Measurements from ENCODE around the gene BRF1. TPM values are rescaled to one million over a fixed set of nuclear protein-coding genes. Genes with fewer than 3 reads are reported as not detected.
A peak's percentile ranks its signal among the peaks of the same experiment; 100 is the strongest.

Gene BRF1
- total and polyA plus RNA-seq, 2 of the 8 experiments (the other 6 are each of a cell fraction or from before 2014, with no cell fraction given), result 7.7 to 18.3 TPM

DNA sequence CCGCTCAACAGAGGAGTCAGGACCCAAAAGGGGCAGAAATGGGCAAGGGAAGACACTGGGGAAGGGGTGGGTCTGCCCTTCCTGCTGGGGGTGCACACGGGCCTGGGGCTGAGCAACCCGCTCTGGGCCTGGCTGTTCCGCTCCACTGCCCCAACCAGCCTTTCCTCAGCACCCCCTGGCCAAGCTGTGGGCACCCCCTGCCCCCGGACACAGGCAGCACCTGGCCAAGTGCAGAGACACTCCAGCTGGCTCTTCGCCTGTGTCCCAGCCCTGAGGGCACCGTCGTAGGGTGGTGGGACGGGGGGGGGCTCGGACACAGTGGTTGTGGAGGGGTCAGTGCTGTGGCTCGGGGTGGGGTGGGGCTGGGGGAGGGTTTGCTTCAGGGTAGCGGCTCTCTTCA lies 24.1 kb upstream of the BRF1 start:
- POLR2A ChIA-PET (ENCODE audit: partially characterized antibody), result interaction anchor here (1.4 kb wide), 1 partner anchor 24 kb away, joined by 4 read pairs; the partner anchor contains the start of gene BRF1
- H3K27me3 ChIP-seq (replicated peaks in 1 of 4; ENCODE audit: control insufficient read depth in 3 of 4, extremely low read depth in 1 of 4, insufficient read depth in 3 of 4, low read length in 3 of 4), result no peaks in the 10 kb centered on the region

More for the DNA sequence above, 24.1 kb upstream of the BRF1 start:
- Histone ChIP-seq H4K20me1 (replicated peaks in 1 of 2; ENCODE audit: control insufficient read depth in 1 of 2, insufficient read depth in 2 of 2, low read length in 2 of 2) (peaks cover 38 to 60% of the 10 kb centered on the region in 2 experiments), H2BK15ac (ENCODE audit: low read length) (no peak overlapping the region), H2BK5ac (ENCODE audit: low read depth, low read length) (no peak overlapping the region), H4K8ac (ENCODE audit: extremely low read depth, insufficient read depth, low read length) (peak overlapping the region; percentile 84; the same call in 1 of the 2 replicates), H3K36me3 (ENCODE audit: control insufficient read depth in 2 of 4, insufficient read depth in 4 of 4, low read length in 3 of 4) (no peaks in the 10 kb centered on the region), H3K23me2 (ENCODE audit: low read depth, low read length) (no peaks in the 10 kb centered on the region), H2BK12ac (ENCODE audit: low read depth, low read length) (no peak overlapping the region), H2BK20ac (ENCODE audit: low read length) (no peak overlapping the region), H3K27ac (ENCODE audit: low read depth, low read length) (no peak overlapping the region), H3K56ac (replicated peaks; ENCODE audit: insufficient read length, low read depth, low read length) (no peak overlapping the region), H3K18ac (ENCODE audit: extremely low read depth, low read length) (no peak overlapping the region), H4K5ac (ENCODE audit: insufficient read length, low read depth, low read length) (no peak overlapping the region), H3K4ac (replicated peaks; ENCODE audit: insufficient read length, low read depth, low read length) (no peak overlapping the region), H4K91ac (replicated peaks; ENCODE audit: insufficient read length, low read length) (no peak overlapping the region), H3K9ac (replicated peaks in 1 of 4; ENCODE audit: extremely low read depth in 1 of 4, low read depth in 3 of 4, low read length in 3 of 4) (no peak overlapping the region), H3K79me2 (ENCODE audit: control insufficient read depth in 1 of 2, insufficient read depth in 2 of 2, low read length in 2 of 2) (peaks cover 0 to 85% of the 10 kb centered on the region in 2 experiments; a peak in 2 of 4 replicates), H3K23ac (ENCODE audit: insufficient read length) (no peak overlapping the region), H3K79me1 (ENCODE audit: low read depth, low read length) (peaks cover 48% of the 10 kb centered on the region), H3K4me1 (replicated peaks in 1 of 4; ENCODE audit: control insufficient read depth in 3 of 4, insufficient read depth in 4 of 4, low read length in 3 of 4) (peaks cover 6 to 42% (median 33%) of the 10 kb centered on the region in 4 experiments), H2AFZ (ENCODE audit: low read length) (no peak overlapping the region), H3K9me3 (ENCODE audit: insufficient read depth in 2 of 2, low read depth in 1 of 2, low read length in 1 of 2) (no peaks in the 10 kb centered on the region), H2AK5ac (ENCODE audit: low read depth, low read length) (no peak overlapping the region; the same call in 1 of the 2 replicates), H3K4me3 (ENCODE audit: extremely low read depth in 1 of 4, insufficient read depth in 2 of 4, low read depth in 3 of 4, low read length in 4 of 4) (no peak overlapping the region), H2BK120ac (replicated peaks; ENCODE audit: low read depth, low read length) (no peak overlapping the region), H3K14ac (ENCODE audit: insufficient read length) (no peak overlapping the region), H3K4me2 (ENCODE audit: insufficient read depth in 1 of 2, low read depth in 2 of 2, low read length in 2 of 2) (no peak overlapping the region; a peak in 1 of 4 replicates)
- no peak for TF ChIP-seq BRCA1 (IDR thresholded peaks at IDR 0.05; ENCODE audit: low read depth, low read length)
- no peak for DNase-seq (ENCODE audit: low read depth in 1 of 2, low spot score in 2 of 2)
- no peak for FAIRE-seq
- 84% methylated on average over 6 of the region's 12 CpGs; no CpG with 5 or more reads in 1 of the 2 experiments for WGBS, 2 experiments (ENCODE audit: extremely low coverage in 1 of 2, insufficient coverage in 1 of 2, insufficient read length in 1 of 2, insufficient replicate concordance in 2 of 2, low coverage in 1 of 2, low lambda C conversion rate in 2 of 2, missing lambda C conversion rate in 1 of 2)
- CTCF ChIA-PET (ENCODE audit: partially characterized antibody), result interaction anchor here (0.6 to 2.9 kb wide), 11 partner anchors 8 to 161 kb away, joined by 3 to 17 read pairs (median 5); no protein-coding TSS in a partner anchor
